BLaER1 treated with 17β-estradiol and CSF1 and Interleukin-3, amounts not matched to agents 10 nM and 100 nM (cell line): ENCODE measurements around the gene SORCS2.

Source experiments
- H3K27ac ChIP-seq, 11 experiments: shearing (Covaris generic); formaldehyde crosslinking; 2 replicates each; pipeline ENCODE4 v1.8.1; 2022
- H3K27me3 ChIP-seq, 11 experiments: shearing (Covaris generic); formaldehyde crosslinking; 2 replicates each; pipeline ENCODE4 v1.8.1; 2022
- H3K36me3 ChIP-seq, 11 experiments: shearing (Covaris generic); formaldehyde crosslinking; 2 replicates each; pipeline ENCODE4 v1.8.1; 2022
- H3K4me1 ChIP-seq, 10 experiments: shearing (Covaris generic); formaldehyde crosslinking; 2 replicates each; pipeline ENCODE4 v1.8.1; 2022
- H3K4me2 ChIP-seq, 11 experiments: shearing (Covaris generic); formaldehyde crosslinking; 2 replicates each; pipeline ENCODE4 v1.8.1; 2022
- H3K4me3 ChIP-seq, 10 experiments: shearing (Covaris generic); formaldehyde crosslinking; 2 replicates each; pipeline ENCODE4 v1.8.1; 2022
- H3K9ac ChIP-seq, 11 experiments: shearing (Covaris generic); formaldehyde crosslinking; 2 replicates each; pipeline ENCODE4 v1.8.1; 2022
- H3K9me3 ChIP-seq, 11 experiments: shearing (Covaris generic); formaldehyde crosslinking; replicated peaks in 1 of 11; 2 replicates each; pipeline ENCODE4 v1.8.1; 2022
- H4K20me1 ChIP-seq, 11 experiments: shearing (Covaris generic); formaldehyde crosslinking; 2 replicates each; pipeline ENCODE4 v1.8.1; 2022
- Cebpa-rat ChIP-seq, 11 experiments: shearing (Covaris generic); IDR thresholded peaks; 2 replicates each; pipeline ENCODE4 v1.8.1; 2022

The SORCS2 gene

GRCh38 chr4:7470522-7471128, 278.3 kb downstream of the SORCS2 start:
- H3K36me3 ChIP-seq, result no peaks in the 10 kb centered on the region
- H3K4me3 ChIP-seq, result no peak overlapping the region
- no peak for TF ChIP-seq Cebpa-rat (IDR thresholded peaks at IDR 0.05)
- H3K9ac ChIP-seq, result no peak overlapping the region
- no peaks in the 10 kb centered on the region for H3K27me3 ChIP-seq
- no peak overlapping the region for H3K27ac ChIP-seq
- H3K9me3 ChIP-seq, result no peaks in the 10 kb centered on the region
- H3K4me2 ChIP-seq, result no peak overlapping the region
- peaks cover 10 to 54% (median 35%) of the 10 kb centered on the region in 10 experiments for H3K4me1 ChIP-seq
- H4K20me1 ChIP-seq, result peaks cover 0 to 17% (median 0%) of the 10 kb centered on the region in 11 experiments; a peak in 2 of 22 replicates

GRCh38 chr4:7472442-7473013, 280.2 kb downstream of the SORCS2 start:
- no peak overlapping the region for H3K27ac ChIP-seq
- peaks cover 0 to 17% (median 0%) of the 10 kb centered on the region in 11 experiments; a peak in 2 of 22 replicates for H4K20me1 ChIP-seq
- no peaks in the 10 kb centered on the region for H3K36me3 ChIP-seq

GRCh38 chr4:7473081-7473480, 280.7 kb downstream of the SORCS2 start:
- Histone ChIP-seq H3K9me3 (no peaks in the 10 kb centered on the region), H3K27ac (no peak overlapping the region), H3K4me3 (no peak overlapping the region), H3K36me3 (no peaks in the 10 kb centered on the region), H3K27me3 (no peaks in the 10 kb centered on the region), H3K4me2 (peak overlapping the region in 5 of 11 experiments; percentile 54 to 79 (median 68); a peak in 5 of 22 replicates), H4K20me1 (peaks cover 0 to 17% (median 0%) of the 10 kb centered on the region in 11 experiments; a peak in 2 of 22 replicates), H3K9ac (no peak overlapping the region), H3K4me1 (peaks cover 10 to 58% (median 44%) of the 10 kb centered on the region in 10 experiments)
- TF ChIP-seq Cebpa-rat (IDR thresholded peaks at IDR 0.05), result no peak

More at GRCh38 chr4:7472442-7473013, 280.2 kb downstream of the SORCS2 start:
- no peak overlapping the region for H3K4me2 ChIP-seq
- H3K4me1 ChIP-seq, result peaks cover 10 to 55% (median 43%) of the 10 kb centered on the region in 10 experiments
- no peaks in the 10 kb centered on the region for H3K27me3 ChIP-seq
- no peaks in the 10 kb centered on the region for H3K9me3 ChIP-seq
- TF ChIP-seq Cebpa-rat (IDR thresholded peaks at IDR 0.05), result no peak
- no peak overlapping the region for H3K4me3 ChIP-seq
- no peak overlapping the region for H3K9ac ChIP-seq

- Histone ChIP-seq H4K20me1 (peaks cover 0 to 17% (median 0%) of the 10 kb centered on the region in 11 experiments; a peak in 2 of 22 replicates), H3K9me3 (no peaks in the 10 kb centered on the region), H3K4me2 (peak overlapping the region; percentile 27 to 79 (median 54); a peak in 20 of 22 replicates), H3K4me3 (no peak overlapping the region), H3K36me3 (no peaks in the 10 kb centered on the region), H3K4me1 (peaks cover 10 to 66% (median 44%) of the 10 kb centered on the region in 10 experiments), H3K9ac (peak overlapping the region in 1 of 11 experiments; percentile 19; a peak in 1 of 22 replicates), H3K27me3 (no peaks in the 10 kb centered on the region), H3K27ac (no peak overlapping the region)
- TF ChIP-seq Cebpa-rat (IDR thresholded peaks at IDR 0.05), result no peak
Measured at GRCh38 chr4:7474320-7474719, 282.0 kb downstream of the SORCS2 start.

GRCh38 chr4:7475207-7475606, 282.9 kb downstream of the SORCS2 start:
- Histone ChIP-seq H3K4me3 (no peak overlapping the region), H4K20me1 (peaks cover 0 to 17% (median 0%) of the 10 kb centered on the region in 11 experiments; a peak in 2 of 22 replicates), H3K36me3 (no peaks in the 10 kb centered on the region), H3K9me3 (no peaks in the 10 kb centered on the region), H3K27me3 (no peaks in the 10 kb centered on the region), H3K4me2 (peak overlapping the region in 10 of 11 experiments; percentile 28 to 79 (median 56); a peak in 20 of 22 replicates), H3K4me1 (peaks cover 10 to 66% (median 44%) of the 10 kb centered on the region in 10 experiments), H3K27ac (no peak overlapping the region), H3K9ac (no peak overlapping the region)
- no peak for TF ChIP-seq Cebpa-rat (IDR thresholded peaks at IDR 0.05)

GRCh38 chr4:7476820-7477219, 284.5 kb downstream of the SORCS2 start:
- Histone ChIP-seq H3K9me3 (peaks cover 6 to 15% (median 11%) of the 10 kb centered on the region in 11 experiments; a peak in 20 of 22 replicates), H3K36me3 (peaks cover 0 to 5% (median 0%) of the 10 kb centered on the region in 11 experiments; a peak in 2 of 22 replicates), H3K9ac (no peak overlapping the region), H3K27ac (no peak overlapping the region), H3K4me3 (no peak overlapping the region), H4K20me1 (peaks cover 0 to 11% (median 0%) of the 10 kb centered on the region in 11 experiments; a peak in 2 of 22 replicates), H3K27me3 (no peaks in the 10 kb centered on the region), H3K4me1 (peaks cover 10 to 66% (median 44%) of the 10 kb centered on the region in 10 experiments), H3K4me2 (peak overlapping the region in 8 of 11 experiments; percentile 3 to 79 (median 61); a peak in 14 of 22 replicates)
- no peak for TF ChIP-seq Cebpa-rat (IDR thresholded peaks at IDR 0.05)

GRCh38 chr4:7477695-7478094, 285.4 kb downstream of the SORCS2 start:
- Histone ChIP-seq H3K27ac (no peak overlapping the region), H3K9me3 (peaks cover 10 to 21% (median 15%) of the 10 kb centered on the region in 11 experiments; a peak in 21 of 22 replicates), H3K36me3 (peaks cover 0 to 5% (median 0%) of the 10 kb centered on the region in 11 experiments; a peak in 2 of 22 replicates), H3K27me3 (no peaks in the 10 kb centered on the region), H3K4me3 (no peak overlapping the region), H4K20me1 (peaks cover 0 to 4% (median 0%) of the 10 kb centered on the region in 11 experiments; a peak in 1 of 22 replicates), H3K9ac (no peak overlapping the region), H3K4me1 (peaks cover 10 to 61% (median 44%) of the 10 kb centered on the region in 10 experiments), H3K4me2 (peak overlapping the region in 5 of 11 experiments; percentile 5 to 79 (median 68); a peak in 3 of 22 replicates)
- no peak for TF ChIP-seq Cebpa-rat (IDR thresholded peaks at IDR 0.05)

GRCh38 chr4:7478665-7479064, 286.3 kb downstream of the SORCS2 start:
- H3K4me2 ChIP-seq, result no peak overlapping the region
- no peak overlapping the region for H3K27ac ChIP-seq
- peaks cover 10 to 54% (median 39%) of the 10 kb centered on the region in 10 experiments for H3K4me1 ChIP-seq
- no peak overlapping the region for H3K4me3 ChIP-seq
- H3K27me3 ChIP-seq, result no peaks in the 10 kb centered on the region
- no peak overlapping the region for H3K9ac ChIP-seq
- peaks cover 11 to 25% (median 17%) of the 10 kb centered on the region in 11 experiments; a peak in 21 of 22 replicates for H3K9me3 ChIP-seq
- no peak for TF ChIP-seq Cebpa-rat (IDR thresholded peaks at IDR 0.05)
- peaks cover 0 to 4% (median 0%) of the 10 kb centered on the region in 11 experiments; a peak in 1 of 22 replicates for H4K20me1 ChIP-seq
- peaks cover 0 to 5% (median 0%) of the 10 kb centered on the region in 11 experiments; a peak in 2 of 22 replicates for H3K36me3 ChIP-seq

- Histone ChIP-seq H3K36me3 (peaks cover 0 to 5% (median 0%) of the 10 kb centered on the region in 11 experiments; a peak in 2 of 22 replicates), H3K4me3 (no peak overlapping the region), H3K4me2 (no peak overlapping the region), H3K27me3 (no peaks in the 10 kb centered on the region), H4K20me1 (no peaks in the 10 kb centered on the region), H3K9me3 (peaks cover 11 to 25% (median 17%) of the 10 kb centered on the region in 11 experiments; a peak in 21 of 22 replicates), H3K4me1 (peaks cover 0 to 45% (median 27%) of the 10 kb centered on the region in 10 experiments; a peak in 17 of 20 replicates), H3K9ac (no peak overlapping the region), H3K27ac (no peak overlapping the region)
- TF ChIP-seq Cebpa-rat (IDR thresholded peaks at IDR 0.05), result no peak
Measured at GRCh38 chr4:7480423-7480822, 288.1 kb downstream of the SORCS2 start.
